Psoas muscle (tissue), 8 donors: ENCODE data around the gene CCND2. TPM values are rescaled to one million over a fixed set of nuclear protein-coding genes. Genes with fewer than 3 reads are reported as not detected.

Source experiments
- ATAC-seq, 4 donors: fragments of 200-7000 bp; cut with Tn5 transposase; one replicate each; pipeline ENCODE4 v1.9.1; 2020; ENCODE audit warnings: moderate library complexity in 3 of 4, mild to moderate bottlenecking in 2 of 4
- DNase-seq, 2 donors: peaks; one replicate each; pipeline ENCODE4 v3.0.0-alpha.2; 2020
- H3K27ac ChIP-seq: fragments of 200-600 bp; one replicate; pipeline ENCODE4 v1.8.0; 2022
- H3K27me3 ChIP-seq, 3 donors: fragments of 200-600 bp in 1 of 3; one replicate each; pipeline versions ENCODE4 v1.6.1 to v1.8.0; 2013 to 2022; ENCODE audit warnings: low read length in 2 of 3, mild to moderate bottlenecking in 2 of 3, moderate library complexity in 1 of 3; ENCODE audit not compliant: insufficient read depth in 3 of 3
- H3K36me3 ChIP-seq, 2 donors: fragments of 200-600 bp in 1 of 2; one replicate each; pipeline versions ENCODE4 v1.6.1 to v1.8.0; 2013 to 2022; ENCODE audit warnings: low read depth in 1 of 2, mild to moderate bottlenecking in 1 of 2, moderate library complexity in 1 of 2; ENCODE audit not compliant: insufficient read depth in 1 of 2
- H3K4me1 ChIP-seq: fragments of 200-600 bp; one replicate; pipeline ENCODE4 v1.8.0; 2022
- H3K4me3 ChIP-seq: fragments of 200-600 bp; one replicate; pipeline ENCODE4 v1.8.0; 2022; ENCODE audit warnings: mild to moderate bottlenecking
- H3K9me3 ChIP-seq: fragments of 200-600 bp; one replicate; pipeline ENCODE4 v1.8.0; 2022
- CTCF ChIP-seq: fragments of 200-600 bp; IDR thresholded peaks from one replicate; pipeline ENCODE4 v1.8.0; 2022; ENCODE audit warnings: antibody characterized with exemption
- WGBS, 3 donors: extraction: QIAGEN DNeasy Blood & Tissue Kit; methylation state at CpG; one replicate each; pipeline versions ENCODE4 v1.1.6 to v1.1.7; 2013; 5-methylcytosine and 5-hydroxymethylcytosine counted together
- intact Hi-C, 2 donors: fragments of 100-400 bp; cut with DNase I; formaldehyde crosslinking; loops; one replicate each; pipeline versions ENCODE4 v1.11.0 to v1.14.2; 2022
- polyA plus RNA-seq, 3 donors: library from polyadenylated mRNA; stranded (reverse); fragments of 200-250 nt; gene quantifications; one replicate each; pipeline ENCODE4 v1.2.3, GENCODE V29; 2013
- total RNA-seq, 4 donors: library from RNA; stranded (reverse); fragmentation: NEBNext Ultra II Directional in 2 of 4; extraction: Animal tissue kit (Norgen Biotek cat#: 25700) in 2 of 4; gene quantifications; one replicate each; pipeline versions ENCODE4 v1.2.1 to v1.2.4, GENCODE V29; 2021 to 2023
- donor health status: healthy with polysubstance abuse.
- donor health status: DM: no; HTN: no; CAD: no; lungs with moderate emphysema.
- donor health status: Bipolar disorder and iron deficiency.
- donor health status: healthy.
- donor health status: DM: yes; HTN: yes; CAD: no.
- donor health status: DM: no; HTN: no; CAD: no.
- donor health status: DM: no; HTN: no; CAD: no.
- donor health status: DM: yes; HTN: yes; CAD: no.

CCND2 gene
- total and polyA plus RNA-seq, 7 donors = 0.31 to 10.1 (median 3.3) TPM

- TF ChIP-seq CTCF = no peak
- Histone ChIP-seq H3K36me3 (no peaks in the 10 kb centered on the region), H3K27me3 (peaks cover 0 to 4% (median 0%) of the 10 kb centered on the region in 3 donors), H3K4me3 (no peak overlapping the region), H3K9me3 (no peaks in the 10 kb centered on the region), H3K4me1 (no peaks in the 10 kb centered on the region), H3K27ac (no peak overlapping the region)
- ATAC-seq = no peak
- intact Hi-C loops = no loop called here
- no peak for DNase-seq
- 67 to 73% (median 69%) methylated on average over 16 of the region's 16 CpGs for WGBS, 3 donors
Measured at GRCh38 chr12:4292341-4293073, 18.9 kb downstream of the CCND2 start.

DNA sequence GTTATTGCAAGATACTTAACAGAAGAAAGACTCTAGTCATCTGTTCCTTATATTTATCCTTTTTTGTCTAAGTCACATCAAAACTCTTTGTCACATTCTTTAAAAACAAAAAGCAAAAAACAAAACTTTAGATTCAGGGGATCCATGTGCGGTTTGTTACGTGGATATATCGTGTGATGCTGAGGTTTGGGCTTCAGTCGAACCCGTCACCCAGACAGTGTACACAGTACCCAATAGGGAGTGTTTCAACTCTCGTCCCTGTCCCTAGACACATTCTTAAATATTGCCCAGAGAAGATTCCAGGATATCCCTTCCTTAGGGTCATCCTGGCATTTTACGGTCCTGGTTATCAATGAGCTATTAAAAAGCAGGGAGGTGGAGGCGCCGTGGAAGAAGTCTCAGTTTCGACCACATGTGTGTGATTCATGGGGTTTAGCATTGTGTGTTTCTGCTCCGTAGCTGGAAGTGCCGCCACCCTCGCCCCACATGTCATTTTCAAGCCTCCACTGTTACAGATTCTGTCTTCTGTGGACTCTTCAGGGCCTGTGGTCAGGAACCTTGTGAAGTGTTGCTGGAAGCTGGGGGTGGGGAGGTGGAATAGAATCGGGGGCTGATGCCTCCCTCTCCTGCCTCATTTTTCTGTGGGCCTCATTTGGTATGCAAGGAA, 19.9 kb downstream of the CCND2 start:
- H3K27ac ChIP-seq = no peak overlapping the region
- 77 to 87% (median 77%) methylated on average over 14 of the region's 14 CpGs for WGBS, 3 donors
- no peaks in the 10 kb centered on the region for H3K4me1 ChIP-seq
- no peak for TF ChIP-seq CTCF
- H3K9me3 ChIP-seq = no peaks in the 10 kb centered on the region
- no peak for ATAC-seq
- intact Hi-C loops = no loop called here
- H3K27me3 ChIP-seq = peaks cover 0 to 4% (median 0%) of the 10 kb centered on the region in 3 donors
- no peak for DNase-seq
- H3K36me3 ChIP-seq = no peaks in the 10 kb centered on the region
- no peak overlapping the region for H3K4me3 ChIP-seq

- peaks cover 0 to 4% (median 0%) of the 10 kb centered on the region in 3 donors for H3K27me3 ChIP-seq
- ATAC-seq (no peak), DNase-seq (no peak)
- no peaks in the 10 kb centered on the region for H3K9me3 ChIP-seq
- no peak overlapping the region for H3K4me3 ChIP-seq
- intact Hi-C loops = no loop called here
- 50 to 71% (median 52%) methylated on average over 16 of the region's 16 CpGs for WGBS, 3 donors
- H3K36me3 ChIP-seq = no peaks in the 10 kb centered on the region
- H3K27ac ChIP-seq = no peak overlapping the region
- H3K4me1 ChIP-seq = no peaks in the 10 kb centered on the region
- no peak for TF ChIP-seq CTCF
Measured at GRCh38 chr12:4293966-4294505, 20.5 kb downstream of the CCND2 start.

GRCh38 chr12:4296751-4297150, 23.2 kb downstream of the CCND2 start:
- TF ChIP-seq CTCF = no peak
- Histone ChIP-seq H3K9me3 (no peaks in the 10 kb centered on the region), H3K4me3 (no peak overlapping the region), H3K4me1 (no peaks in the 10 kb centered on the region), H3K27ac (no peak overlapping the region), H3K27me3 (no peaks in the 10 kb centered on the region), H3K36me3 (no peaks in the 10 kb centered on the region)
- WGBS, 3 donors = 54 to 64% (median 55%) methylated on average over 6 of the region's 6 CpGs
- ATAC-seq = no peak
- intact Hi-C loops = no loop called here
- DNase-seq = no peak
